ENCODE data around the gene OR10V1.
A peak's percentile ranks its signal among the peaks of the same experiment; 100 is the strongest.
"Not testable (repeated sequence)": the region's sequence is repeated elsewhere in the genome, so short reads cannot be mapped to it uniquely, and the experiment has no call there.

Gene OR10V1

GRCh38 chr11:59689015-59689414, 24.6 kb downstream of the OR10V1 start:
- no peak overlapping the region for H3K27ac ChIP-seq (ENCODE audit: extremely low read depth, low read depth, low read length)
- no peaks in the 10 kb centered on the region for H3K4me1 ChIP-seq (ENCODE audit: control insufficient read depth, insufficient read depth, low read length)
- H3K9me3 ChIP-seq (ENCODE audit: control insufficient read depth, insufficient read depth, low read depth, low read length): no peaks in the 10 kb centered on the region
- TF ChIP-seq ZNF654 (tag by site-specific recombination; IDR thresholded peaks at IDR 0.05; ENCODE audit: low read depth) (no peak), ZNF10 (tag by site-specific recombination; IDR thresholded peaks at IDR 0.05) (0 out of 2 replicates have a peak, but pooled peaks have one; percentile 38), ZNF416 (tag by site-specific recombination; IDR thresholded peaks at IDR 0.05) (no peak), ZNF621 (tag by site-specific recombination; IDR thresholded peaks at IDR 0.05) (no peak)
- H3K36me3 ChIP-seq (ENCODE audit: control insufficient read depth in 2 of 2, insufficient read depth in 1 of 2, low read length in 2 of 2): no peaks in the 10 kb centered on the region
- H3K4me3 ChIP-seq (ENCODE audit: low read depth, low read length): no peak overlapping the region
- CTCF ChIA-PET: interaction anchor here (1.2 to 1.3 kb wide), 2 partner anchors 8 to 151 kb away, joined by 4 to 6 read pairs; no protein-coding TSS in a partner anchor
- POLR2A ChIA-PET: no interaction called here

- CTCF ChIA-PET: interaction anchor here (0.6 to 1.7 kb wide), 11 partner anchors 8 to 378 kb away, joined by 3 to 13 read pairs (median 4); partner anchors contain the start of gene OR5A1
- H3K9me3 ChIP-seq (ENCODE audit: control insufficient read depth, insufficient read depth, low read depth, low read length); POLR2A ChIA-PET: not testable (repeated sequence)
Observed at GRCh38 chr11:59681260-59681725, 32.4 kb downstream of the OR10V1 start.

GRCh38 chr11:59680287-59681154, 33.1 kb downstream of the OR10V1 start:
- ChIA-PET POLR2A (no interaction called here), CTCF (interaction anchor here (0.5 to 1.7 kb wide), 24 partner anchors 9 to 540 kb away, joined by 3 to 13 read pairs (median 4); partner anchors contain the start of genes OR5A1 and OSBP)
- Histone ChIP-seq H3K4me1 (ENCODE audit: control insufficient read depth, insufficient read depth, low read length) (no peaks in the 10 kb centered on the region), H3K9me3 (ENCODE audit: control insufficient read depth, insufficient read depth, low read depth, low read length) (no peaks in the 10 kb centered on the region), H3K36me3 (ENCODE audit: control insufficient read depth in 2 of 2, insufficient read depth in 1 of 2, low read length in 2 of 2) (no peaks in the 10 kb centered on the region), H3K27ac (ENCODE audit: extremely low read depth, low read depth, low read length) (no peak overlapping the region), H3K4me3 (ENCODE audit: low read depth, low read length) (no peak overlapping the region)
- peak; percentile 82 for TF ChIP-seq ZNF654 (tag by site-specific recombination; IDR thresholded peaks at IDR 0.05; ENCODE audit: low read depth)
- TF ChIP-seq ZNF843 (tag by site-specific recombination; IDR thresholded peaks at IDR 0.05): no peak
- no peak for TF ChIP-seq OSR2 (tag by site-specific recombination; IDR thresholded peaks at IDR 0.05)
- TF ChIP-seq, protein P1, sequence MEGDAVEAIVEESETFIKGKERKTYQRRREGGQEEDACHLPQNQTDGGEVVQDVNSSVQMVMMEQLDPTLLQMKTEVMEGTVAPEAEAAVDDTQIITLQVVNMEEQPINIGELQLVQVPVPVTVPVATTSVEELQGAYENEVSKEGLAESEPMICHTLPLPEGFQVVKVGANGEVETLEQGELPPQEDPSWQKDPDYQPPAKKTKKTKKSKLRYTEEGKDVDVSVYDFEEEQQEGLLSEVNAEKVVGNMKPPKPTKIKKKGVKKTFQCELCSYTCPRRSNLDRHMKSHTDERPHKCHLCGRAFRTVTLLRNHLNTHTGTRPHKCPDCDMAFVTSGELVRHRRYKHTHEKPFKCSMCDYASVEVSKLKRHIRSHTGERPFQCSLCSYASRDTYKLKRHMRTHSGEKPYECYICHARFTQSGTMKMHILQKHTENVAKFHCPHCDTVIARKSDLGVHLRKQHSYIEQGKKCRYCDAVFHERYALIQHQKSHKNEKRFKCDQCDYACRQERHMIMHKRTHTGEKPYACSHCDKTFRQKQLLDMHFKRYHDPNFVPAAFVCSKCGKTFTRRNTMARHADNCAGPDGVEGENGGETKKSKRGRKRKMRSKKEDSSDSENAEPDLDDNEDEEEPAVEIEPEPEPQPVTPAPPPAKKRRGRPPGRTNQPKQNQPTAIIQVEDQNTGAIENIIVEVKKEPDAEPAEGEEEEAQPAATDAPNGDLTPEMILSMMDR (tag by site-specific recombination; IDR thresholded peaks at IDR 0.05): peak; percentile 56
- TF ChIP-seq MEIS1 (CRISPR knock-in tag; IDR thresholded peaks at IDR 0.05; ENCODE audit: borderline replicate concordance): no peak
- no peak for TF ChIP-seq ZNF510 (tag by site-specific recombination; IDR thresholded peaks at IDR 0.05; ENCODE audit: insufficient replicate concordance)
- TF ChIP-seq ZSCAN30 (tag by site-specific recombination; IDR thresholded peaks at IDR 0.05): no peak

More at GRCh38 chr11:59681260-59681725, 32.4 kb downstream of the OR10V1 start:
- not testable (repeated sequence) for H3K4me3 ChIP-seq (ENCODE audit: low read depth, low read length); H3K4me1 ChIP-seq (ENCODE audit: control insufficient read depth, insufficient read depth, low read length); H3K36me3 ChIP-seq (ENCODE audit: control insufficient read depth in 2 of 2, insufficient read depth in 1 of 2, low read length in 2 of 2); H3K27ac ChIP-seq (ENCODE audit: extremely low read depth, low read depth, low read length)

- no peaks in the 10 kb centered on the region for H3K9me3 ChIP-seq (ENCODE audit: control insufficient read depth, insufficient read depth, low read depth, low read length)
- no peak overlapping the region for H3K27ac ChIP-seq (ENCODE audit: extremely low read depth, low read depth, low read length)
- H3K4me1 ChIP-seq (ENCODE audit: control insufficient read depth, insufficient read depth, low read length): no peaks in the 10 kb centered on the region
- CTCF ChIA-PET: interaction anchor here (0.6 to 1.5 kb wide), 2 partner anchors 142 to 251 kb away, joined by 3 to 6 read pairs; no protein-coding TSS in a partner anchor
- TF ChIP-seq TCF7L2 (IDR thresholded peaks at IDR 0.05; ENCODE audit: borderline replicate concordance, low read depth, low read length) (no peak), RBAK (tag by site-specific recombination; IDR thresholded peaks at IDR 0.05) (no peak), ZNF610 (tag by site-specific recombination; IDR thresholded peaks at IDR 0.05; ENCODE audit: borderline replicate concordance) (no peak), ZNF223 (tag by site-specific recombination; IDR thresholded peaks at IDR 0.05) (no peak), ZNF155 (tag by site-specific recombination; IDR thresholded peaks at IDR 0.05) (no peak), ZNF248 (tag by site-specific recombination; IDR thresholded peaks at IDR 0.05) (no peak), ZNF324 (tag by site-specific recombination; IDR thresholded peaks at IDR 0.05) (no peak), ZNF768 (tag by site-specific recombination; IDR thresholded peaks at IDR 0.05) (no peak), ZNF184 (tag by site-specific recombination; IDR thresholded peaks at IDR 0.05) (no peak), GLIS2 (tag by site-specific recombination; IDR thresholded peaks at IDR 0.05) (no peak), MZF1 (tag by site-specific recombination; IDR thresholded peaks at IDR 0.05; ENCODE audit: borderline replicate concordance) (no peak), ZNF221 (tag by site-specific recombination; IDR thresholded peaks at IDR 0.05; ENCODE audit: borderline replicate concordance) (no peak), ZNF10 (tag by site-specific recombination; IDR thresholded peaks at IDR 0.05) (no peak)
- no peak overlapping the region for H3K4me3 ChIP-seq (ENCODE audit: low read depth, low read length)
- H3K36me3 ChIP-seq (ENCODE audit: control insufficient read depth in 2 of 2, insufficient read depth in 1 of 2, low read length in 2 of 2): no peaks in the 10 kb centered on the region
- POLR2A ChIA-PET: no interaction called here
Observed at GRCh38 chr11:59679347-59679746, 34.3 kb downstream of the OR10V1 start.
